Mammary epithelial cell (primary cell): Measurements from ENCODE around the gene FRMPD1.

Experiments used
- EZH2 ChIP-seq: IDR thresholded peaks from 2 replicates; pipeline ENCODE4 v1.6.1; 2012; ENCODE audit warnings: low read length, inconsistent platforms, borderline replicate concordance
- TF ChIP-seq, protein P1 (sequence below), 2 donors: IDR thresholded peaks in 1 of 2; conservative IDR thresholded peaks in 1 of 2; 2 replicates each; pipeline ENCODE4 v1.5.1; 2011 to 2012; ENCODE audit warnings: inconsistent platforms in 2 of 2, low read length in 2 of 2, mild to moderate bottlenecking in 2 of 2, control low read depth in 1 of 2, low read depth in 1 of 2; ENCODE audit not compliant: insufficient read depth in 1 of 2; ENCODE audit errors: extremely low read depth in 1 of 2

DNA sequence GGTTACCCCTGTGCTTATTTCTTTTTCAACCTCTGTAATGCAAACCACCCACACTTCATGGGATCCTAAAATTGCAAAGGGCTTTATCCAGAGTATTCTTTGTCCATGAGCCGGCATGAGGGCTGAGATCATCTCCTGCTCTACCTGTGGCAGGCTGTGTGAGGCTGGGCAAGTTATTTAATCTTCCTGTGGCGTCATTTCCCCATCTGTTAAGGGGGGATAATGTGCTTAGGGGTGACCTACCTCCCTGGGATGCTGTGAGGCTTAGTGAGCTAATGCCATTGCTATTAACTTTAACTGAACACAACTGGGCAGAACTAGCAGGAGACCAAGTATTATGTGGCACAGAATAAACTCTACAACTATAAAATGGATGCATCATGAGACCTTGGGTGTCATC, 17.0 kb downstream of the FRMPD1 start:
- TF ChIP-seq, protein P1, sequence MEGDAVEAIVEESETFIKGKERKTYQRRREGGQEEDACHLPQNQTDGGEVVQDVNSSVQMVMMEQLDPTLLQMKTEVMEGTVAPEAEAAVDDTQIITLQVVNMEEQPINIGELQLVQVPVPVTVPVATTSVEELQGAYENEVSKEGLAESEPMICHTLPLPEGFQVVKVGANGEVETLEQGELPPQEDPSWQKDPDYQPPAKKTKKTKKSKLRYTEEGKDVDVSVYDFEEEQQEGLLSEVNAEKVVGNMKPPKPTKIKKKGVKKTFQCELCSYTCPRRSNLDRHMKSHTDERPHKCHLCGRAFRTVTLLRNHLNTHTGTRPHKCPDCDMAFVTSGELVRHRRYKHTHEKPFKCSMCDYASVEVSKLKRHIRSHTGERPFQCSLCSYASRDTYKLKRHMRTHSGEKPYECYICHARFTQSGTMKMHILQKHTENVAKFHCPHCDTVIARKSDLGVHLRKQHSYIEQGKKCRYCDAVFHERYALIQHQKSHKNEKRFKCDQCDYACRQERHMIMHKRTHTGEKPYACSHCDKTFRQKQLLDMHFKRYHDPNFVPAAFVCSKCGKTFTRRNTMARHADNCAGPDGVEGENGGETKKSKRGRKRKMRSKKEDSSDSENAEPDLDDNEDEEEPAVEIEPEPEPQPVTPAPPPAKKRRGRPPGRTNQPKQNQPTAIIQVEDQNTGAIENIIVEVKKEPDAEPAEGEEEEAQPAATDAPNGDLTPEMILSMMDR (conservative IDR thresholded peaks at IDR 0.05 in 1 of 2, IDR thresholded peaks at IDR 0.05 in 1 of 2; ENCODE audit: extremely low read depth in 1 of 2, insufficient read depth in 1 of 2, low read depth in 1 of 2, low read length in 2 of 2) = no peak
- TF ChIP-seq EZH2 = no peak
